Stimulated activated CD8-positive, alpha-beta memory T cell treated with anti-CD3 and anti-CD28 coated beads, Interleukin-4, amount 100 ng/mL, for 24 hours (primary cell): ENCODE measurements around the gene ZIC5.

ENCODE experiments used
- DNase-seq: peaks from one replicate; pipeline ENCODE4 v3.0.0-alpha.2; 2020; ENCODE audit warnings: low read depth

ZIC5 gene

GRCh38 chr13:99971576-99972189 lies at the start of gene ZIC5:
Gene ZIC5, minus strand, starts transcription at chr13:99971767. Its CDS starts 164 bp downstream, at chr13:99971603.
- no peak for DNase-seq

- no peak for DNase-seq
Measured at GRCh38 chr13:100019780-100020356, 48.3 kb upstream of the ZIC5 start.

DNA sequence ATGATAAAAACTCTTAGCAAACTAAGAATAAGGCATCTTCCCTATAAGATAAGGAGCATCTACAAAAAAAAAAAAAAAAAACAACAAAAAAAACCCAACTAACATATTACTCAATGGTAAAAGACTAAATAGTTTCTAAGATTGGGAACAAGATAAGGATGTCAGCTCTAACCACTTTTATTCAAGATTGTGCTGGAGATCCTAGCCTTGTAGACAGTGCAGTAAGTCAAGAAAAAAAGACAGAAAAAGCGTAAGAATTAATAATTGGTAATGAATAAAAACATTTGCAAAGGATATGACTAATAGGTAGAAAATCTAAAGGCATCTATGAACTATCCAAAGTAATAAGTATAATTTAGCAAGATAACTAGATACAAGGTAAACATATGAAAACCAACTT lies 43.1 kb upstream of the ZIC5 start:
- no peak for DNase-seq

DNA sequence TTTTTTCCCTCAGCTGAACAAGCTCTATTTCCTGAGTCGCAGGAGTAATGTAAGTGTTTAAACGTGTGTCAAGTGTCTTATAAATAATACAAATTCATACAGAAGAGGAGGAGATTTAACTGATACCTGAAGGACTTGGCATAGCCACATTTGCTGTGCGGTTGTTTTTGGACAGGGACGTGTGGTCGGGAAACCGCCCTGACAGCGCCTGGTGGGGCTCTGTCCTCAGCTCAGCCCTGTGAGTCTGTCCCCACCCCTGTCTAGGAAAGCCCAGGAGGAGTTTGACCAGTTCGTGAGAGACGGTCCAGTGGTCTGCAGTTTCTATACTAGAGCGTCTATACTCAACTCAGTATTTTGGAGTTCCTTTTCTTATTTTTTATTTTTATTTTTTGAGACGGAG lies 26.7 kb upstream of the ZIC5 start:
- no peak for DNase-seq

DNA sequence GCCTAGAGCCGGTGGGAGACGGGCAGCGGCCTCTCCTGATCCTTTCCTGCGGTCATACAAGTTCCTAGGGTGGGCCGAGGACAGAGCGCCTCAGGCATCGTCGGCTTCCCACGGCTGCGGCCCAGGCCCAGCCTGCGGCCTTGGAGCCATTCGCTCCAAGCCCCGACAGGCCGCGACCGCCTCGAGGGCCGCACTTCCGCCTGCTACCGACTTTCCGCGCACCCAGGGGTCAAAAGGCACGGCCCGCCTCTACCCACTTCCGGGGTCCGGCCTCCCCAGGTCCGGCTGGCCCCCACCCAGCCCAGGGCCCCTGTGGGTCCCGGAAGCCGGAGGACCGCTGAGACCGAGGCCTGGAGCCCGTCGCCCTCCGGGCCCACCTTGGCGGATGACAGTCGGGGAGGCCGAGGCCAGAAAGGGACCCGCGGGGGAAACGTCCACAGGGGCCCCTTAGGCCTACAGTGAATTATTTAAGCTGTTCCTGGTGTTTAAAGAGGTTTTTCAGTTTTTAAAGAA lies 26.2 kb upstream of the ZIC5 start:
- no peak for DNase-seq

DNA sequence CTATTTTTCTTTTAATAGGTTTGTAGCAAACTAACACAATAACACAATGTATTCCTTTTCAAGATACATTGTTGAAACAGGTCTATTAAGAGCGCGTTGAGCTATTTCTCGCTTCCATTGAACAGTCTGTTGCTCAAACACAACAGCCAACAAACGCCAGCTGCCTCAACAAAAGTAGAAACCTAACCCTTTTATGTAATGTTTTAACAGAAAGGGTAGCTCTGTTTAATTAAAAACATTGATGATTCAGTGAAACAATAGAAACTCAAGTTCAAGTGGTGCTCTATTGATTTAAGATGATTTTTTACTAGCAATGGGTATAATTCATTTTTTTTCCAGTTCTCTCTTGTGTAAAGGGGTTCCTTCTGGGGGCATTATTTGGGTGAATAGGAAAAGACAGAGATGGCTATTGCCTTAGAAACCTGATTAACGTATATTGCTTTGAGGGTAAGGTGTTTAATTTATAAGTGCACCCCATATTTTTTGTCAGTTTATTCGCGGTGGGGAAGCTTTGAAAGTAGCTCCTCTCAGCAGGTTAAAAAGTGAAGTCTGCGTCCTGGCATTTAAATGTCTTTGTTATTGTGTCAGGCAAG lies 24.9 kb upstream of the ZIC5 start:
- DNase-seq = no peak

- no peak for DNase-seq
Measured at GRCh38 chr13:99995589-99996380, 24.2 kb upstream of the ZIC5 start.

GRCh38 chr13:99995104-99995588 lies 23.6 kb upstream of the ZIC5 start:
- DNase-seq = no peak

GRCh38 chr13:99994638-99995020 lies 23.1 kb upstream of the ZIC5 start:
- DNase-seq = no peak

- DNase-seq = no peak
Measured at GRCh38 chr13:99993660-99994637, 22.4 kb upstream of the ZIC5 start.

DNA sequence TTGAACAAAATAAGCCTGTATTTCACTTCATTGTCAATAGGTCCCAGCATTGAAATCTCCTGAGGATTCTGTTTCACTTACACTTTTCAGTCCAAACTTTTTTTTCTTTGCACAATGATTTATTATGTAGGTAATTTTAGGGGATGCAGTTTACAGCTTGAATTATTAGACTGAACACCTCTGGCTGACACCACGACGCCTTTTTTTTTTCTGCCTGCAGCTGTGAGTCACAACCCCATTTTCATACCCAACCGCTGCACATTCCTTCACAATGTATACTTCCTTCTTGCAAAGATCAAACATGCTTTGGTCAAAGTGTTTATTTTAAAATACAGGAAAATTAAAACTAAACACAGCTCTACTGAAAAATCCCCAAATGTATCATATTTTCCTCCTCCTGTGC lies 21.4 kb upstream of the ZIC5 start:
- DNase-seq = no peak

- no peak for DNase-seq
Measured at GRCh38 chr13:99991828-99992775, 20.5 kb upstream of the ZIC5 start.

GRCh38 chr13:99991013-99991827 lies 19.7 kb upstream of the ZIC5 start:
- DNase-seq = no peak

DNA sequence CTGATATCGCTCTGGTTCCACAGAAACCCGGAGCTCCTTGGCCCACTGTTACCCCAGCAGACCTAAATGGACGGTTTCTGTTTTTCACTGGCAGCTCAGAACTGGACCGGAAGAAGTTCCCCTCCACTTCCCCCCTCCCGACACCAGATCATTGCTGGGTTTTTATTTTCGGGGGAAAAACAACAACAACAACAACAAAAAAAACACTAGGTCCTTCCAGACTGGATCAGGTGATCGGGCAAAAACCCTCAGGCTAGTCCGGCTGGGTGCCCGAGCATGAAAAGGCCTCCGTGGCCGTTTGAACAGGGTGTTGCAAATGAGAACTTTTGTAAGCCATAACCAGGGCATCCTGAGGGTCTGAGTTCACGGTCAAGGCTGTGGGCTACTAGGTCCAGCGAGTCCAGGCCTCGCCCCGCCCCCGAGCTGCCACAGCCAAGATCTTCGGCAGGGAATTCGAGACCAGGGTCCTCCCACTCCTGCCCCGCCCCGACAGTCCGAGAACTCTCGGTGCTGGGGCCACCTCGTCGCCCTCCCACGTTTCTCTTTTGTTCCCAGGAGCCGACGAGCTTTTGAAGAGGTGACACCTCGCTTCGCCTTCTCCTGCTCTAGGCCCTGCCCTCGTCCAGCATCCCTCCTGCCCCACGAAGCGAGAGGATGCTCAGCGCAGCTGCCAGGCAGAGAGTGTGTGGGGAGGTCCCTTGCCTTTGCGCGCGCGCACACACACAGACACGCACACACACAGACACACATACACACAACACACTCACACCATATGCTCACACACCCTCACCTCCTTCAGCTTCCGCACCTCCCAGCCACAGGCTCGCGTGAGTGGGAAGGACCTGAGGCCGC lies 18.8 kb upstream of the ZIC5 start:
- DNase-seq = no peak

- no peak for DNase-seq
Measured at GRCh38 chr13:99989276-99990125, 17.9 kb upstream of the ZIC5 start.

- DNase-seq = no peak
Measured at GRCh38 chr13:99988529-99989275, 17.1 kb upstream of the ZIC5 start.
